ENCODE measurements around the gene CAMKK1.

DNA sequence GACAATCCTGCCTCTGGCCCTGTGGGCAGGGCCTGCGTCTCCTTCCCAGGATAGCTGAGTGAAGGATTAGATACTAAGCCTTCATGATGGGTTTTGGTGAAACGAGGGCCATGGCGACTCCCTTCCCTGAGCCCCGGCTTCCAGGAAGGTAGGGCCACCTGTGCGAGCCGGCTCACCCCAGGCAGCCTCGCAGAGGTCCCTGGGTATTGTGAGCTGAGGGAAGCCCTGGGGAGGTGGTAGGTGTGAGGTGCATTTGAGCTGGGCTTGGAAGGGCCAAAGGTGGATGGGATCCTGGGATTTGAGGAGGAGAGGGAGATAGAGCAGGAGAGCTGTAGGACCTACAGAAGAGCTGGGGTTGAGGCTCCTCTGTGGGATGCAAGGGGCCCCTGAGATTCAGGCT is 29.9 kb upstream of the CAMKK1 start:
- no peak for TF ChIP-seq POLR2A (IDR thresholded peaks at IDR 0.05)
- no peak for TF ChIP-seq CTCF (IDR thresholded peaks at IDR 0.05)
- no peak for TF ChIP-seq EP300 (IDR thresholded peaks at IDR 0.05)

Data from ovary (tissue), 3 donors.